GM12875 (cell line): ENCODE data around the gene MTERF2.

ENCODE experiments used
- H3K4me3 ChIP-seq: one replicate; pipeline ENCODE4 v1.5.1; 2011; ENCODE audit warnings: low read depth, low read length, control low read depth
- CTCF ChIP-seq: IDR thresholded peaks from 2 replicates; pipeline ENCODE4 v1.5.1; 2011; ENCODE audit warnings: low read depth, mild to moderate bottlenecking, control low read depth, inconsistent platforms, low read length, moderate library complexity, borderline replicate concordance; ENCODE audit not compliant: insufficient read depth

MTERF2 gene

GRCh38 chr12:106976668-106977067 is 10.3 kb downstream of the MTERF2 start:
- H3K4me3 ChIP-seq, result no peak overlapping the region

GRCh38 chr12:106975993-106976658 is 10.8 kb downstream of the MTERF2 start:
- TF ChIP-seq CTCF, result no peak
- H3K4me3 ChIP-seq, result no peak overlapping the region

More at GRCh38 chr12:106976668-106977067, 10.3 kb downstream of the MTERF2 start:
- TF ChIP-seq CTCF, result no peak

- H3K4me3 ChIP-seq, result no peak overlapping the region
- no peak for TF ChIP-seq CTCF
Observed at GRCh38 chr12:106975098-106975497, 11.8 kb downstream of the MTERF2 start.

- no peak for TF ChIP-seq CTCF
- H3K4me3 ChIP-seq, result no peak overlapping the region
Observed at GRCh38 chr12:106974511-106974910, 12.4 kb downstream of the MTERF2 start.

GRCh38 chr12:106973545-106973944 is 13.4 kb downstream of the MTERF2 start:
- no peak for TF ChIP-seq CTCF
- H3K4me3 ChIP-seq, result no peak overlapping the region

- no peak for TF ChIP-seq CTCF
- no peak overlapping the region for H3K4me3 ChIP-seq
Observed at GRCh38 chr12:106971065-106971464, 15.9 kb downstream of the MTERF2 start.

GRCh38 chr12:106964526-106964925 is 22.4 kb downstream of the MTERF2 start:
- no peak overlapping the region for H3K4me3 ChIP-seq
- no peak for TF ChIP-seq CTCF
